Measurements from ENCODE around the gene MICALL2.

DNA sequence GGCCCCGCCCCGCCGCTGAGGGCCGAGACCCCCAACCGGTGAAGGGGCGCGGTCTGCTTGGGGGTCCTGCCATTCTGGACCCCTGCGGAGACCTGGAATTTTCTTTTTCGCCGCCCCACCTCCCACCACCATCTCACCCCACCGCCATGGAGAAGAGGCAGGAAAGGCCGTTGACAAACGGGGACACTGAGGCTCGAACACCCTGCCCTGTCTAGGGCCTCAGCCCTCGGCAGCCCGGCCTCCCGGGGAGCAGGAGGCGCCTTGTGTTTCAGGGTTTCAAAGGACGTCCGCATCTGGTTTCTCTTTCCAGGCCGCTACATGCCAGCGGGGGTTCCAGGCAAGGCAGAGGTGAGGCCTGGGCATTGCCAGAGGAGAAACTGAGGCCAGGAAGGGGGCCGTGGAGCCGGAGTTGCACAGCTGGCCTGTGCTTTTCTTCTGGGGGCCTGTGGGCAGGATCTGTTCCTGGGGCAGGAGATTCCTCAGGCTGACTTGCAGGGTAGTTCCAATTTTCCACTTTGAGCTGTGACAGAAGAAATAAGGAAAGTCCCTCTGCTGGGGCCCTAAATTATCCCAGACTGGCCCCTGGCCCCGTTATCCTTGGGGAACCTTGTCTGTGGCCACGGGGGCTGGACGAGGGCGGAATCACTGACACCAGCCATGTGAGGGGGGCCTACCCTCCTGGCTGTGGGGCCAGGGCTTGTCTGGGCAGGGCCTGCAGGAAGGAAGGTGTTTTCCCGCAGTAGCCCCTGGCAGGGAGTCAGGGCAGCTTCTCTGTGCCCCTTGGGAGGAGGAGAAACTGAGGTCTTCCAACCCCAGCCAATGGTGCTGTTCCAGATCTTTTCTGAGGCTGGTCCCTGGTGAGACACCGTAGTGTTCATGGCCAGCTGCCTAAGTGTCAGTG, 900 bp upstream of the MICALL2 start:
- TF ChIP-seq POLR2A (IDR thresholded peaks at IDR 0.05; ENCODE audit: low read depth, low read length): no peak
- TF ChIP-seq POLR2AphosphoS5 (IDR thresholded peaks at IDR 0.05; ENCODE audit: low read depth, low read length): no peak
- no peak for TF ChIP-seq TAF1 (IDR thresholded peaks at IDR 0.05; ENCODE audit: borderline replicate concordance, low read depth, low read length)

Measured in GM12892 (cell line).